Measurements from ENCODE around the gene DMXL1.

GRCh38 chr5:119158144-119158543 is 87.3 kb downstream of the DMXL1 start:
- TF ChIP-seq CTCF (IDR thresholded peaks at IDR 0.05) (no peak), POLR2A (IDR thresholded peaks at IDR 0.05) (no peak)
